ENCODE data around the gene CCDC51. TPM values are rescaled to one million over a fixed set of nuclear protein-coding genes. Genes with fewer than 3 reads are reported as not detected.
"Not testable (repeated sequence)": the region's sequence is repeated elsewhere in the genome, so short reads cannot be mapped to it uniquely, and the experiment has no call there.

Gene CCDC51, protein sequence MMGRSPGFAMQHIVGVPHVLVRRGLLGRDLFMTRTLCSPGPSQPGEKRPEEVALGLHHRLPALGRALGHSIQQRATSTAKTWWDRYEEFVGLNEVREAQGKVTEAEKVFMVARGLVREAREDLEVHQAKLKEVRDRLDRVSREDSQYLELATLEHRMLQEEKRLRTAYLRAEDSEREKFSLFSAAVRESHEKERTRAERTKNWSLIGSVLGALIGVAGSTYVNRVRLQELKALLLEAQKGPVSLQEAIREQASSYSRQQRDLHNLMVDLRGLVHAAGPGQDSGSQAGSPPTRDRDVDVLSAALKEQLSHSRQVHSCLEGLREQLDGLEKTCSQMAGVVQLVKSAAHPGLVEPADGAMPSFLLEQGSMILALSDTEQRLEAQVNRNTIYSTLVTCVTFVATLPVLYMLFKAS
- total RNA-seq = 15.6 TPM

DNA sequence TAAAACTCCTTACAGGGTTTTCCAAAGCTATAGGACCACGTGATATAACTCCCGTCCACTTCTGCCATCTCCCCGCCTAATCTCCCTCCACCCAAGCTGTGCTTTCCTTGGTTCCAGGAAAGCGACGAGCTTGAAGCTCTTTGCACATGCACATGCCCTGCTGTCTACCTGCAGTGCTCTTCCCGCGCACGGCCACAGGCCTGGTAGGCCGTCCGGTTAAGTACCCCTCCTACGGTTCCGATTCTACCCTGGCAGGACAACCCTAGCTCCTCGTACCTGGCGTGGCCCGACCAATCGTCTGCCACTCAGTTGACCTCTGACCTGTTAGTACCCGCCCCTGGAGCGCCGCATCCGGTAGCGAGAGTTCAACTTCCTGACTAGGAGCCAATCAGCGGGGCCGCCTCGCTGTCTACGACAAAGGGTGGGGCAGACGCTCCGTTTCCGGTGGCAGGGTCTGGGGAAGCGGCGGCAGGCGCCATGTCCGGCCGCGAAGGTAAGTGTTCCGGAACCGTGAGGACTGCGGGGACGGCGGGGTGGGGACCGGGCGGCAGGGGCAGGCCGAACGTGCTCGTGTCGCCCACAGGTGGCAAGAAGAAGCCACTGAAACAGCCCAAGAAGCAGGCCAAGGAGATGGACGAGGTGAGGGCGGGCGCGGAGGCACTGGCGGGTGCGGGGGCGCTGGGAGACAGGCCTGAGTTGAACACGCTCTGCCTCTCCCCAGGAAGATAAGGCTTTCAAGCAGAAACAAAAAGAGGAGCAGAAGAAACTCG lies at the start of gene CCDC51, which contains the start of gene TMA7:
CCDC51 (minus strand) TSS at position 300 of the 770 bp plus-strand sequence. CDS start 4,991 bp downstream, outside the sequence.
TMA7 (plus strand) TSS at position 438 of the 770 bp plus-strand sequence; CDS start at position 478, 40 bp downstream.
- DNase-seq (ENCODE audit: low read depth in 2 of 3, low spot score in 2 of 3) = peak; percentile 93 to 97 (median 96)

DNA sequence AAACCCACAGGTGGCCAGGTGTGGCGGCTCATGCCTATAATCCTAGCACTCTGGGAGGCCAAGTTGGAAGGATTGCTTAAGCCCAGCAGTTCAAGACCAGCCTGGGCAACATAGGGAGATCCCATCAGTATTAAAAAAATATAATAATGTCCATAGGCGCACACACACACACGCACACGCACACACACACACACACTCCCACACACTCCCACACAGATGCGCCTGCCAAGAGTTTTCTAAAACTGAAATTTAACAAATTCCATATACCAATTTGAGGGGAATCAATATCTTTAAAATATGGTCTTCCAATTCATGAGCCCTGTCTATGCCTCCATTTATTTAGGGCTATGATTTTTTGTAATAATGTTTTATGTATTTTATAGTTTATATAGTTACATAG lies 47.0 kb upstream of the CCDC51 start:
- DNase-seq (ENCODE audit: low read depth in 2 of 3, low spot score in 2 of 3) = no peak

DNA sequence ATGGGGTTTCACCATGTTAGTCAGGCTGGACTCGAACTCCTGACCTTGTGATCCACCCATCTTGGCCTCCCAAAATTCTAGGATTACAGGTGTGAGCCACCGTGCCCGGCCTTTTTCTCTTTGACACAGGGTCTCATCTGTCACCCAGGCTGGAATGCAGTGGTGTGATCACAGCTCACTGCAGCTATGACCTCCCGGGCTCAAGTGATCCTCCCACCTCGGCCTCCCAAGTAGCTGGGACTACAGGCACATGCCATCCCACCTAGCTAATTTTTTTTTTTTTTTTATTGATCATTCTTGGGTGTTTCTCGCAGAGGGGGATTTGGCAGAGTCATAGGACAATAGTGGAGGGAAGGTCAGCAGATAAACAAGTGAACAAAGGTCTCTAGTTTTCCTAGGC lies 42.9 kb upstream of the CCDC51 start:
- not testable (repeated sequence) for DNase-seq (ENCODE audit: low read depth in 2 of 3, low spot score in 2 of 3)

- DNase-seq (ENCODE audit: low read depth in 2 of 3, low spot score in 2 of 3) = not testable (repeated sequence)
These were observed 41.0 kb upstream of the CCDC51 start for GRCh38 chr3:48480891-48481290.

DNA sequence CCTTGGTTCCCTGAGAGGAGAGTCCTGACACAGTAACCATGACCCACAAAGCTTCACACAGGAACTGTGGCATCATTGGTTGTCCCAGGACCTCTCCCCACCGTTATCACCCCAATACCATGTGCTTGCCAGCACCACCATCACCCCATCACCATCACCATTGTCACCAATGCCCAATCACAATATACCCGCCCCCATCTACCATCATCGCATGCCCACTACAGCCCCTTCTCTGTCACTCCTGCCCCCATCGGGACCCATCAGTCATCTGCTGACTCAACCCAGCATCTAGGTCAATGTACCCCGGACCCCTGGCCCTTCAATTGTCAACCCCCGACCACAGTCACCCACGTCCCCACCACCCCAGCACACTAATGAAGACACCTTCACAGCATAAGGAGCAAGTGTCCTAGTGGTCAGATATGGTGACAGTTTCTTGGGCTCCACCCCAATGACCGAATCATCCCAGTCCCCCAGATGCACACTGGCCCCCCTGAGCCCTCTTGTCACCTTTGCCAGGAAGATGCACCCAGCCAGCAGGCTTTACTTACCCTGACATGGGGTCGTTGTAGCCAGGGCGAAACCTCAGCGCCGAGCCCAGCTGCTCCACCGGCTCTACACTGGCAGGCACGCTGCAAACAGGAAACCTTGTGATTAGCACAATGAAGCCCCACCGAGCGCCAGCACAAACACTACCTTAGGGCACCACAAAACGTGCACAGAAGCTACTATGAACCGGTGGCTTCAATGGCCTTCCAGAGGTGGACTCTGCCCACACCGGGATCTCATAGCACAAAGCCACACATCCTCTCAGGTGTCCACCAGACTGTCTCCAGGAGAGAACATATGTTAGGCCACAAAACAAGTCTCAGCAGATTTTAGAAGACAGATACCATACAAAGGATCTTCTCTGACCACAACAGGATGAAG lies 39.0 kb upstream of the CCDC51 start:
- peak; percentile 46 to 60 (median 48) for DNase-seq (ENCODE audit: low read depth in 2 of 3, low spot score in 2 of 3)

DNA sequence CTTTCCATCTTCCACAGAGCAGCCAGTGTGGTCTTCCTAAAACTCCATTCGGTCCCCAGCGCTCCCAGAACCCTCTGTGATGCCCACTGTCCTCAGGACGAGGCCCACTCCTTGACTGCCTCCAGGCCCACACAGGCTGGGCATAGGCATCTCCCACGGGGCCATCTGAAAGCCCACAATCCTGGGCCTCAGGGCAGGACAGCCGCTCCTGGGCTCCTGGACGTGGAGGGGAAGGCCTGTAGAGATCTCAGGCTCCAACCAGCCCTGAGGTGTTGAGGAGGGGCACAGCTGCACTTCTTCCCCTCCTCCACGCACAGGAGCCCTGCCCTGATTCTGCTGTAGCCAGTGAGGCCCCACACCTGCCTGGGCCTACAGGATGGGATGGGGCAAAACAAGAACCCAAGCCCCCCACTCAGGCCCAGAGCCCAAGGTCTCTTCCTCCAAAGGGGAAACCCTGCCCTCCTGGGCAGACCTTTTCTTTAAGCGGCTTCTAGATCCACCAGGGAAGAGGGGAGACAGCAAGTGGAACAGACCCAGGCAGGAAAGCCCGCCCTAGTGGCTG lies 38.1 kb upstream of the CCDC51 start:
- DNase-seq (ENCODE audit: low read depth in 2 of 3, low spot score in 2 of 3) = no peak

DNA sequence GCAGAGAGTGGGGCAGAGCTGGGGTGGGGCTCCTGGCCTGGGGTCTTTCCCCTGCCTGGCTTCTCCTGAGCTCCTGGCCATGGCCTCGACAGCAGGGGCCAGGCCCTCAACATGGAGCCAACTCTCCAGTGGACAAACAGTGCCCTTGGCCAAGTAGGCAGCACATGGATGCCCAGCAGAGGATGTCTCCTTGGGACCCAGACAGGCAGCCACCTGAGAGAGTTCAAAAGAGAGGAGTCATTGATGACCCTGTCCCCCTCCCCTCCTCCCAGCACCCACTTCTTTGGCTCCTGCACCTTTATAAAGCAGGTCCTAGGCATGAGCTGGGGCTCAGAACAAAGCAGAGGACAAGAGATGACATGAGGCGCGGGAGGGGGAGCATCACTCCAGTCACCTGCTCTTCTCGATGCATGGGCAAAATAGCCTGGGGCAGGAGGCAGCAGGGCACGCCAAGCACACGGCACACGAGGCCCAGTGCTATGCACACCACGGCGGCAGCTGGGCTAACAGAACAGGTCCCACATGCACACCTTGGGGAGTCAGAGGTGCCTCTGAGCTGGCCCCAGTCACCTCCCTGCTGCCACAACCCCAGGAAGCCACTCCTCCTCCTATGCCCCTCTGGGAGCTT lies 36.6 kb upstream of the CCDC51 start:
- DNase-seq (ENCODE audit: low read depth in 2 of 3, low spot score in 2 of 3) = no peak

GRCh38 chr3:48475188-48475587 lies 35.3 kb upstream of the CCDC51 start:
- no peak for DNase-seq (ENCODE audit: low read depth in 2 of 3, low spot score in 2 of 3)

GRCh38 chr3:48474619-48475018 lies 34.7 kb upstream of the CCDC51 start:
- DNase-seq (ENCODE audit: low read depth in 2 of 3, low spot score in 2 of 3) = no peak

- not testable (repeated sequence) for DNase-seq (ENCODE audit: low read depth in 2 of 3, low spot score in 2 of 3)
These were observed 34.1 kb upstream of the CCDC51 start for GRCh38 chr3:48474031-48474430.

DNA sequence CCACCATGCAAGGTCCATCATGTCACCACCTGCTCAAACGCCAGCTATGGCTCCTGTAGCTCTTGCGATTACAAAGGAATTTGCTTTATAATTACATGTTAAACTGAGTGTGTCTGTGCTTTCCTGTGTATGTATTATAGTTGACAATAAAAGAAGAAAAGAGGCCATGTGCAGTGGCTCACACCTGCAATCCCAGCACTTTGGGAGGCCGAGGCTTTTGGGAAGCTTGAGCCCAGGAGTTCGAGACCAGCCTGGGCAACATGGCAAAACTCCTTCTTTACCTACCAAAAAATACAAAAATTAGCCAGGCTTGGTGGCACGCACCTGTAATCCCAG lies 33.7 kb upstream of the CCDC51 start:
- DNase-seq (ENCODE audit: low read depth in 2 of 3, low spot score in 2 of 3) = no peak

DNA sequence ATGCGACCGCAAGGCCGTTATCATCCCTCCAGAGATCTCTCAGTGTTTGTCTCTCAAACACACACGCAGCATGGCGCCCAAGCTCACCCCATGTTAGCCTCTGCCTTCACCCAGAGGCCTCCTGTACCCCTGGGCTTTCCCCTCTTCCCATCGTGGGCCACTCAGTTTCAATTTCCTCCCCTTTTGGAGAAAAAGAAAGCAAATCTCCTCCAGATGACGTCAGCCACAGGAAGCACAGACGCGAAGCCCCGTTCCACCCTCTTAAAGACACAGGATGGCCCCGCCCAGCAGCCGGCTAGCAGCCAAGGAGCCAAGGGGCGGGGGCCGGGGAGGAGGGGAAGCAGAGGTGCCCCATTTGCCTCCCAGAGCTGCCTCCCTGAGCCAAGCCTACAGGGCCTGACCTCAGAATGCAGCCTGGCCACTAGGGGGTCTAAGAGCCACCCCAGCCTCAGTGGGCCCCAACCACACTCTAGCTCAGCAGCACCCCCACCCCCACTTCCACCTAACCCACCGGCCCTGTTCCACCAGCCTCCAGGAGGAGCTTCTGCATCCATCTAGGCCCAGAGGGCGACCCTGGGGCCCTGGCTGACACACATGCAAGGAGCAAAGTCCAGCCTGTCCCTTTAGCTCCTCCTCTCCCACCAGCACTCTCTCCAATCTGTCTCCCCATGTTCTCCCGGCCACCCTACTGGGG lies 33.2 kb upstream of the CCDC51 start:
- DNase-seq (ENCODE audit: low read depth in 2 of 3, low spot score in 2 of 3) = peak; percentile 85 to 99 (median 97)

GRCh38 chr3:48472673-48472922 lies 32.7 kb upstream of the CCDC51 start:
- no peak for DNase-seq (ENCODE audit: low read depth in 2 of 3, low spot score in 2 of 3)

DNA sequence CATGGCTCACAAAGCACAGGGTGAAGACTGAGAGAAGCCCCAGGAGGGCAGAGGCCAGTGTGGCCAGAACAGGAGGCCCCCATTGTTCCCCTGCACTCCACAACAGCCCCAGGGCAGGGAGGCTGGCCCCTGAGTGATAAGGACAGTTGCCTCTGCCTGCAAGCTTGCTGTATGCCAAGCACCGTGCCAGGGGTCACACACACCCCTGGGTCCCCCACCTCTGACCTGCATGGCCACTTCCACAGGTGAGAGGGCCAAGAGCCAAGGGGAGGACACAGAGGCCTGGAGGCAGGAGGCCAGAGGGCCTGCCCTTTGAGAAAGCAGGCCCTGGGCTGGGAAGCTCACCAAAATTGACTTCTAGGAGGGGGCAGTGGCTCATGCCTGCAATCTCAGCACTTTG lies 30.4 kb upstream of the CCDC51 start:
- DNase-seq (ENCODE audit: low read depth in 2 of 3, low spot score in 2 of 3) = no peak

DNA sequence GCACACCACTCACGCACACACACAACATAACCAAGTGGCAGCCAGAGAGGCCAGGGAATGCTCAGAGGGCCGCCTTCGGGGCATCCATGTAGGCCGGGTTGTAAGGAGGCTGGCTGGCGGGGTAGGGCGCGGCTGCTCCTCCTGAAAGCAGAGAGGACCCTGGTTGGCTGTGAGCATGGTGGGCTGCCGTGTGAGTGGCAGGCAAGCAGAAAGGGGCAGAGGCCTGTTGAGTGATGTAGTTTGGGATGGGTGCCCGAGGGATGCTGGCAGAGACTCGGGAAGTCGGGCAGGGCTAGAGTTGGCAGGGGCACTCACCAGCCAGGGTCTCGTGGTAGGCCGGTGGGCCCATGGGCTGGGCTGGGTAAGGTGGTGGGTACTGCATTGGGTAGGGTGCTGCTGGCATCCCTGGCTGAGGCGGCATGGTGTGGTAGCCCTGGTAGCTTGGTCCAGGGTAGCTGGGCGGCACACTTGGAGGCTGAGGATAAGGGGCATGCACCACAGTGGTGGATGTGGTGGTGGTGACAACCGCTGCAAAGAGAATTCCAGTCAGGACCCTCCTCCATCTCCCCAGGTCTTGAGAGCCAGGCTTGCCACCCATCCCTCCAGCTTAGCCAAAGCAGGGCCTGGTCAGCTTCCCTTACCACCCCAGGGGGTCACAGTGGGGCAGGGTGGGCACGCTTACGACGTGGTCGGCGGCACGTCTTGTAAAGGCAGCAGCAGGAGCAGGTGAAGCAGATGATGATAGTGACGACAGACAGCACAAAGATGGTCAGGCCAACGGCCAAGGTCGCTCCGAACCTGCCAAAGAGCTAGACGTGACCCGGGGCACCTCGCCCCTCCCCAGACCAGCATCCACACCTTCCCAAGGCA lies 29.4 kb upstream of the CCDC51 start:
- no peak for DNase-seq (ENCODE audit: low read depth in 2 of 3, low spot score in 2 of 3)

DNA sequence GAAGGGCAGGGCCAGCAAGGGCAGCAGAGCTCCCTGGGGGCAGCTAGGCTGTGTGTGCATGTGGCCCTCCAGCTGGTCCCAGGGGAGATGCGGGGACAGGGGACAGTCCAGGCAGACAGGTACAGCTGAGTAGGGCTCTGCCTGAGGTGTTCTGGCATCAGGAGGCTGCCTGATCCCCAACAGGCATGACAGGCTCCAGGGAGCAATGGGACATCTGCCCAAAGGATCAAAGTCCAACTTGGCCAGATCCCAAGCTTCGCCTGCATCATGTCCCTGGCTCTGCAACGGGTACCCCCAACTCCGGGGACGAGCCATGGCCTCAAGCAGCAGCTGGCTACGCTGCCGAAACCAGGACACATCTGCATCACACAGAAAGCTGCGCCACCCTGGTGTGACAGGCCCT lies 28.4 kb upstream of the CCDC51 start:
- no peak for DNase-seq (ENCODE audit: low read depth in 2 of 3, low spot score in 2 of 3)

DNA sequence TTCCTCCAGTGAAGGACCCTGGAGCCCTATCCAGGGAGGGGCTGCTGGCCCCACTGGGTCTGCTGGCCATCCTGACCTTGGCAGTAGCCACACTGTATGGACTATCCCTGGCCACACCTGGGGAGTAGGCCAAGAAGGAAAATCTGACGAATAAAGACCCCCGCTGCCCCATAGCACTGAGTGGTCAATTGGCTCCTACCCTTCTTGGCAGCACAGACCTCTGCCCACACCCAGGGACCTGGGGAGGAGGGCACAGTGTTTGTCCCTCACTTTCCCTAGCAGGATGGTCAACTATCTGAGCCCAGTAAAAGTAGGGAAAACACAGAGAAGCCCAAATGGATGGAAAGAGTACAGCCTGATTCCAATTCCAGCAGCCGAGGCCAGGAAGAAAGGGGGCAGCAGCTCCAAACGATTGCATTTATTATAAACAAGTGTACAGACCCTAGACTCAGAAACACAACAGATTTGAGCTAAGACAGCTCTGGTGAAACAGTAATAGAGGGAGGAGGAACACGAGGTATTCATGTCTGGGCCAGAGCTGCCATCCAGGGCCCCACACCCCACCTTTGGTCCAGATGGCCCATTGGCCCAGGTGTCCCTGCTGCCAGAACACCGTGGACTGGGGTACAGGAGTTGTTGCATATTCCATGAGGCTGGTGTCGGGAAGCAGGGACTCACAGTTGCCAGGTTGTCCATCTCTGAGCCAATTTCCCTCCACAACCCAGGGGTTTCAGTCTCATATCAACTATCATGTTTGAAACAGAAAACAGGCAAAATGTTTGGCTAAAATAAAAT lies 27.8 kb upstream of the CCDC51 start:
- DNase-seq (ENCODE audit: low read depth in 2 of 3, low spot score in 2 of 3) = no peak

DNA sequence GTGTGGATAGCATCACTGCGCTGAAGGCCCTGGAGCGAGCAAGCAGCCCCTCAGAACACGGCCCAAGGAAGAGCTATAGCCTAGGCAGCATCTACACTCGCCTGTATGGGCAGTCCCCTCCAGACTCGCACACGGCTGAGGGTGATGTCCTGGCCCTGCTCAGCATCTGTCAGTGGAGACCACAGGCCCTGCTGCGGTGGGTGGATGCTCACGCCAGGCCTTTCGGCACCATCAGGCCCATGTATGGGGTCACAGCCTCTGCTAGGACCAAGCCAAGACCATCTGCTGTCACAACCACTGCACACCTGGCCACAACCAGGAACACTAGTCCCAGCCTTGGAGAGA lies 27.2 kb upstream of the CCDC51 start:
- DNase-seq (ENCODE audit: low read depth in 2 of 3, low spot score in 2 of 3) = no peak
